HG03432 (cell line): Measurements from ENCODE around the gene FAM107B.

Experiments
- ATAC-seq: cut with Tn5 transposase; IDR thresholded peaks from one replicate; pipeline ENCODE4 v1.9.1; 2021; ENCODE audit warnings: mild to moderate bottlenecking, moderate library complexity; ENCODE audit not compliant: unreplicated experiment

FAM107B gene

GRCh38 chr10:14779001-14779651 lies 4.4 kb upstream of the FAM107B start:
- ATAC-seq = no peak

- no peak for ATAC-seq
Observed at GRCh38 chr10:14776546-14776945, 1.8 kb upstream of the FAM107B start.

- no peak for ATAC-seq
Observed at GRCh38 chr10:14775656-14776055, 959 bp upstream of the FAM107B start.

GRCh38 chr10:14774214-14774580 lies 500 bp downstream of the FAM107B start:
- ATAC-seq = no peak

- ATAC-seq = no peak
Observed at GRCh38 chr10:14773551-14774213, 1.0 kb downstream of the FAM107B start.

GRCh38 chr10:14772399-14772798 lies 2.3 kb downstream of the FAM107B start:
- no peak for ATAC-seq

GRCh38 chr10:14770927-14771326 lies 3.8 kb downstream of the FAM107B start:
- no peak for ATAC-seq

GRCh38 chr10:14761372-14761771 lies 13.3 kb downstream of the FAM107B start:
- no peak for ATAC-seq

- ATAC-seq = no peak
Observed at GRCh38 chr10:14758994-14759664, 15.6 kb downstream of the FAM107B start.

- no peak for ATAC-seq
Observed at GRCh38 chr10:14758451-14758850, 16.2 kb downstream of the FAM107B start.

GRCh38 chr10:14757986-14758385 lies 16.7 kb downstream of the FAM107B start:
- no peak for ATAC-seq

DNA sequence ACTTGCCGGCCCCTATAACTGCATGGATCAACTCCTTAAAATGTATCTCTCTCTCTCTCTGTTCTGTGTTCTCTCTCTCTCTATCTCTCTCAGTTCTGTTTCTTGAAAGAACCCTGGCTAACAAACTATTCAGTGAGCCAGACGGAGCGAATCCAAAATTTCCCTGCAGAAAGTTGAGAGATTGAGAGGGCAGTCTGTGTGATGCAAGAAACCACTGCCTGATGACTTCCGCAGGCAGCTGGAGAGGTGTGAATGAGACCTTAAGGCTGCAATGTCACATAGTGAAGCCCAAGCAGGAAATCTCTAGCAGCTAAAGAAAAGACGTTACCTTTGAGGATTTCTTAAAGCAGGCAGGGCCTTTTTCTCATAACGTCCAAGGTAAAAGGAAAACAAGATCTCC lies 17.3 kb downstream of the FAM107B start:
- ATAC-seq = no peak

DNA sequence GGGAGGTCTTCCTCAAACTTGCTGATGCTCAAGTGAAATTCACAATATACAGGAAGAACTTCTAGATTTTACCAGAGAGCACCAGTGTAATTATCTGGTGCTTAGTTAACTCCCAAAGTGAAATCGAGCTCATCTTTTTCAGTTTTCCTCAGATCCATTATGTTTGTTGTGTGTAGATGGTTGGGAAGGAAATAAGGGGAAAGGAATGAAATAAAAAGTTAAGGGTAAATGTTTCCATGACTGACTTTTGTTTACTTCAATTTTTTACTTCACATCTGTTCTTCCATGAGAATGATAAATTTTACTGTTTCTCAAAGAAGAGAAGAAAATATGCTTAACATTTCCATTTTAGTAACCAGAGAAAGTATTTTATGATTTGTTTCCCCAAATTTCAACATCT lies 21.3 kb downstream of the FAM107B start:
- ATAC-seq = no peak

DNA sequence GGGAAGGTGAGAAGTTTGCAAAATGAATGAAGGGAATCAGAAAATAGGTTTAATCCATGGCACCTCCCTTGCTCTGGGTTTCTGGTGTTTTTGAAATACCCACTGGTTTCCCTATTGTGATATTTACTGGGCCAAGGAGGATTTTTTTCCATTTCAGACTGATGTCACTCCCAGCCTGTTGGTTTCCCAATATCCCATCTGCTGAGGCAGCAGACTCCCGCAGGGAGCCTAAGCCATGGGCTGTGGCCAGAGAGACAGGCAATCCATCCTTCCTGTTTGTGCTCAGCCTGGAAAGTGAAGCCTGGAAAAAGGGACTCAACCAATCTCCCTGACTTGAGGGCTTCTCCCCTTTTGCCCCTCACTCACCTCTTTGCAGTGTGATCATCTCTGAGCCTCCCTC lies 22.8 kb downstream of the FAM107B start:
- ATAC-seq = no peak

- ATAC-seq = peak; percentile 75
Observed at GRCh38 chr10:14751014-14751896, 23.4 kb downstream of the FAM107B start.

GRCh38 chr10:14749070-14749809 lies 25.5 kb downstream of the FAM107B start:
- peak; percentile 49 for ATAC-seq

DNA sequence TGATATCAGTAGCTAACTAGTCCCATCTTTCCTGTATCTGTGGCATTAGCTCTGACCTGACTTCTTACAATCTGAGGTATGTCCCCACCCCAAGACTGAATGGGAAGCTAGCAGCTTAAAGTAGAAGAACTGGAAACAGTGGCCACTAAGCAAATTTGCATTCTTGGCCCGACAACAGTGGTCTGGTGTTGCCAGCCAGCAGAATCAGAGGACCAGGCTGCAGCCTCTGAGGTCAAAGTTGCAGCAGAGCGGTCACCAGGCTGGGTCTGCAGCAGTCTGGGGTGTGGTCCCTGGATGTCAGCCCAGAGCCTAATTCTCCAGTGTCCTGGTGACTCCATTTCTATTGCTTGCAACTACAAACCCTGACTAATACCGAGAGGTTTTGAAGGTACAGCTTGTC lies 26.3 kb downstream of the FAM107B start:
- no peak for ATAC-seq

DNA sequence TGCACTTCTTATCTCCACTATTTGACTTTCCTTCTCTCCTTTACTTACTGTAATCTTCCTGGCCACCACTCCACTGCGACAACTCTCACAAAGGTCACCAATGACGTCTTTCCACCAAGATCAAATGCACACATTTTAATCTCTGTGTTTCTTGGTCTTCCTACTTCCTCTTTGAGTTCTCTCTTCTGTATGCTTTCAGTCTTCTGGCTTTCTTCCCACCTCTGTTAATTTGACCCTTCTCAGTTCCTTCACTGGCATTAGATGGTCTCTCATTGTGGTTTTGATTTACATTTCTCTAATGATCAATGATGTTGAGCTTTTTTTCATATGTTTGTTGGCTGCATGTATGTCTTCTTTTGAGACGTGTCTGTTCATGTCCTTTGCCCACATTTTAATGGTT lies 31.9 kb downstream of the FAM107B start:
- ATAC-seq = peak; percentile 92

GRCh38 chr10:14742382-14742781 lies 32.3 kb downstream of the FAM107B start:
- no peak for ATAC-seq

- ATAC-seq = no peak
Observed at GRCh38 chr10:14740684-14741247, 33.9 kb downstream of the FAM107B start.
